DND-41 (cell line): Measurements from ENCODE around the gene ZNF316.

Experiments
- EZH2 ChIP-seq: IDR thresholded peaks from 3 replicates; pipeline ENCODE4 v1.6.1; 2012; ENCODE audit warnings: borderline replicate concordance, low read depth, mild to moderate bottlenecking, moderate library complexity, low read length, inconsistent platforms; ENCODE audit not compliant: severe bottlenecking
- TF ChIP-seq, protein P1 (sequence below): IDR thresholded peaks from 2 replicates; pipeline ENCODE4 v1.5.1; 2012; ENCODE audit warnings: borderline replicate concordance, low read length, moderate library complexity, mild to moderate bottlenecking; ENCODE audit not compliant: poor library complexity, severe bottlenecking; ENCODE audit errors: extremely low read depth

DNA sequence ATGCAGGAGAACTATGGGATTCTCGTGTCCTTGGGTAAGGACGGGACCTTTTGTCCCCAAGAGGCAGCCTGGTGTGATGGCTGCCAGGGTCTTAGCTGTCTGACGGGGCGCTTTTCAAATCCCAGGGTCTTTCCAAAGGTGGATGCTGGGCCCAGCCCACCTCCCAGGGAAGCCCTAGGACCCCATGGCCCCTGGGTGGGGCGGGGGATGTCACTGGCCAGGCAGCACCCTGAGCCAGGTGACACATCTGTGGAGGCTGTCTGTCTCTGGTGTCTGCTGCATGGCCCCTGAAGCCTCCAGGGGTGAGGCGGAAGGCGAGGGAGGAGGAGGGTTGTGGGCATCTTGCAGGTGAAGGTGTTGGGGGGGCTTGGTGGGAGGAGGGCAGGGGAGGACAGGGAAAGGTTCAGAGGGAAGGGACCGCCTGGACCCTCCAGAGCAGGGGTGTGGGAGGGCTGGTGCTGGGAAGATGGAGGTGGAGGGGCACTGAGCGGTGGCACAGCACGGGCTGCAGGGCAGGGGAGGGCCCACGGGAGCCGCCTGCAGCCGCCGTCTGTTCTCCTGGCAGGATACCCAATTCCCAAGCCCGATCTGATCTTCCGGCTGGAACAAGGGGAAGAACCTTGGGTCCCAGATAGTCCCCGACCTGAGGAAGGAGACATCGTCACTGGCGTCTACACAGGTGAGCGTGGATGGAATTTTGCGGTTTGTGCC lies 7.0 kb downstream of the ZNF316 start:
- TF ChIP-seq, protein P1, sequence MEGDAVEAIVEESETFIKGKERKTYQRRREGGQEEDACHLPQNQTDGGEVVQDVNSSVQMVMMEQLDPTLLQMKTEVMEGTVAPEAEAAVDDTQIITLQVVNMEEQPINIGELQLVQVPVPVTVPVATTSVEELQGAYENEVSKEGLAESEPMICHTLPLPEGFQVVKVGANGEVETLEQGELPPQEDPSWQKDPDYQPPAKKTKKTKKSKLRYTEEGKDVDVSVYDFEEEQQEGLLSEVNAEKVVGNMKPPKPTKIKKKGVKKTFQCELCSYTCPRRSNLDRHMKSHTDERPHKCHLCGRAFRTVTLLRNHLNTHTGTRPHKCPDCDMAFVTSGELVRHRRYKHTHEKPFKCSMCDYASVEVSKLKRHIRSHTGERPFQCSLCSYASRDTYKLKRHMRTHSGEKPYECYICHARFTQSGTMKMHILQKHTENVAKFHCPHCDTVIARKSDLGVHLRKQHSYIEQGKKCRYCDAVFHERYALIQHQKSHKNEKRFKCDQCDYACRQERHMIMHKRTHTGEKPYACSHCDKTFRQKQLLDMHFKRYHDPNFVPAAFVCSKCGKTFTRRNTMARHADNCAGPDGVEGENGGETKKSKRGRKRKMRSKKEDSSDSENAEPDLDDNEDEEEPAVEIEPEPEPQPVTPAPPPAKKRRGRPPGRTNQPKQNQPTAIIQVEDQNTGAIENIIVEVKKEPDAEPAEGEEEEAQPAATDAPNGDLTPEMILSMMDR = no peak
- no peak for TF ChIP-seq EZH2
